ENCODE results near the gene IFI6. TPM values are rescaled to one million over a fixed set of nuclear protein-coding genes. Genes with fewer than 3 reads are reported as not detected.

IFI6 gene
- total and polyA plus RNA-seq, 3 donors from 2014 or later, result 88.9 to 288 (median 120) TPM

GRCh38 chr1:27627061-27627460 lies 44.9 kb downstream of the IFI6 start:
- no peaks in the 10 kb centered on the region for H3K4me1 ChIP-seq
- H3K27me3 ChIP-seq, result no peaks in the 10 kb centered on the region
- intact Hi-C loops (cut with DNase I; ENCODE audit: low total_unique reads), result no loop called here
- no peak for DNase-seq
- TF ChIP-seq POLR2A (IDR thresholded peaks at IDR 0.05) (no peak), CTCF (IDR thresholded peaks at IDR 0.05) (no peak)
- no peaks in the 10 kb centered on the region for H3K36me3 ChIP-seq (ENCODE audit: low read depth, missing control alignments)
- no peak overlapping the region for H3K4me3 ChIP-seq
- H3K27ac ChIP-seq, result no peak overlapping the region
- no peaks in the 10 kb centered on the region for H3K9me3 ChIP-seq
- WGBS, 2 donors, result 81 to 87% methylated on average over 5 of the region's 5 CpGs

GRCh38 chr1:27626031-27626935 lies 45.7 kb downstream of the IFI6 start:
- 87 to 89% methylated on average over 8 to 11 of the region's 11 CpGs for WGBS, 2 donors
- Histone ChIP-seq H3K27ac (no peak overlapping the region), H3K27me3 (no peaks in the 10 kb centered on the region), H3K9me3 (no peaks in the 10 kb centered on the region), H3K4me1 (peaks cover 3% of the 10 kb centered on the region), H3K36me3 (ENCODE audit: low read depth, missing control alignments) (no peaks in the 10 kb centered on the region), H3K4me3 (no peak overlapping the region)
- intact Hi-C loops (cut with DNase I; ENCODE audit: low total_unique reads), result no loop called here
- TF ChIP-seq CTCF (IDR thresholded peaks at IDR 0.05) (no peak), POLR2A (IDR thresholded peaks at IDR 0.05) (no peak)
- DNase-seq, result no peak

GRCh38 chr1:27624467-27625178 lies 47.4 kb downstream of the IFI6 start:
- H3K27me3 ChIP-seq, result no peaks in the 10 kb centered on the region
- no peak for DNase-seq
- H3K27ac ChIP-seq, result no peak overlapping the region
- no peak overlapping the region for H3K4me3 ChIP-seq
- no peaks in the 10 kb centered on the region for H3K36me3 ChIP-seq (ENCODE audit: low read depth, missing control alignments)
- intact Hi-C loops (cut with DNase I; ENCODE audit: low total_unique reads), result no loop called here
- peaks cover 3% of the 10 kb centered on the region for H3K4me1 ChIP-seq
- WGBS, 2 donors, result 59 to 77% methylated on average over 3 to 7 of the region's 7 CpGs
- no peaks in the 10 kb centered on the region for H3K9me3 ChIP-seq
- no peak for TF ChIP-seq CTCF (IDR thresholded peaks at IDR 0.05)
- no peak for TF ChIP-seq POLR2A (IDR thresholded peaks at IDR 0.05)

- WGBS, 2 donors, result 91 to 97% methylated on average over 11 to 13 of the region's 13 CpGs
- intact Hi-C loops (cut with DNase I; ENCODE audit: low total_unique reads), result no loop called here
- Histone ChIP-seq H3K9me3 (no peaks in the 10 kb centered on the region), H3K36me3 (ENCODE audit: low read depth, missing control alignments) (no peaks in the 10 kb centered on the region), H3K27me3 (no peaks in the 10 kb centered on the region), H3K4me3 (no peak overlapping the region), H3K4me1 (peaks cover 5% of the 10 kb centered on the region), H3K27ac (no peak overlapping the region)
- DNase-seq, result no peak
- TF ChIP-seq CTCF (IDR thresholded peaks at IDR 0.05), result no peak
- no peak for TF ChIP-seq POLR2A (IDR thresholded peaks at IDR 0.05)
Observed at GRCh38 chr1:27623327-27624212, 48.4 kb downstream of the IFI6 start.

Data from testis (tissue), 3 donors.